ENCODE results near the gene LRRN4. TPM values are rescaled to one million over a fixed set of nuclear protein-coding genes. Genes with fewer than 3 reads are reported as not detected.

LRRN4 gene
- total RNA-seq, 1 donor from 2014 or later = not detected

DNA sequence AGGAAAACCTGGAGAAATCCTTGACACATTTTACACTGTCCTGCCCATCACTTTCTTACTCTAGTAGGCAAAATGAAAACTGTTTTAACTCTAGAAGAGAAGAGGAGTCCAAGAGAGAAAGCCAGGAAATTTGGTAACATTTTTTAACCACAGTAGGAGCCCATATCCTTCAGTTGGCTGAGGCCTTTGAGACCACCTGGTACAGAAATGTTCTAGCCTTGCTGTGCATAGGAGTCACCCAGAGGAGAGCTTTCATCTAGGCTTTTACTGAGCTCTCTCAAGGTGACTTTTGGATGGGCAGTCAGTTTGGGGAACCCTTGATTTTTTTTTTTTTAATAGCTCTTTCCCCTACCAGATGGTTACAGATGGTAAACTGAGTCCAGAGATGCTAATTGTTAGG lies 25.0 kb downstream of the LRRN4 start:
- TF ChIP-seq, protein P1, sequence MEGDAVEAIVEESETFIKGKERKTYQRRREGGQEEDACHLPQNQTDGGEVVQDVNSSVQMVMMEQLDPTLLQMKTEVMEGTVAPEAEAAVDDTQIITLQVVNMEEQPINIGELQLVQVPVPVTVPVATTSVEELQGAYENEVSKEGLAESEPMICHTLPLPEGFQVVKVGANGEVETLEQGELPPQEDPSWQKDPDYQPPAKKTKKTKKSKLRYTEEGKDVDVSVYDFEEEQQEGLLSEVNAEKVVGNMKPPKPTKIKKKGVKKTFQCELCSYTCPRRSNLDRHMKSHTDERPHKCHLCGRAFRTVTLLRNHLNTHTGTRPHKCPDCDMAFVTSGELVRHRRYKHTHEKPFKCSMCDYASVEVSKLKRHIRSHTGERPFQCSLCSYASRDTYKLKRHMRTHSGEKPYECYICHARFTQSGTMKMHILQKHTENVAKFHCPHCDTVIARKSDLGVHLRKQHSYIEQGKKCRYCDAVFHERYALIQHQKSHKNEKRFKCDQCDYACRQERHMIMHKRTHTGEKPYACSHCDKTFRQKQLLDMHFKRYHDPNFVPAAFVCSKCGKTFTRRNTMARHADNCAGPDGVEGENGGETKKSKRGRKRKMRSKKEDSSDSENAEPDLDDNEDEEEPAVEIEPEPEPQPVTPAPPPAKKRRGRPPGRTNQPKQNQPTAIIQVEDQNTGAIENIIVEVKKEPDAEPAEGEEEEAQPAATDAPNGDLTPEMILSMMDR (IDR thresholded peaks at IDR 0.05) = no peak
- Mint-ChIP-seq H3K4me1 (ENCODE audit: unreplicated experiment) (no peaks in the 10 kb centered on the region), H3K36me3 (ENCODE audit: unreplicated experiment) (peaks cover 44% of the 10 kb centered on the region), H3K27me3 (ENCODE audit: unreplicated experiment) (no peaks in the 10 kb centered on the region), H3K9me3 (ENCODE audit: unreplicated experiment) (peaks cover 14% of the 10 kb centered on the region), H3K4me3 (ENCODE audit: unreplicated experiment) (no peak overlapping the region), H3K27ac (ENCODE audit: unreplicated experiment) (no peak overlapping the region)
- no peak for DNase-seq (ENCODE audit: extremely low spot score, unreplicated experiment)

DNA sequence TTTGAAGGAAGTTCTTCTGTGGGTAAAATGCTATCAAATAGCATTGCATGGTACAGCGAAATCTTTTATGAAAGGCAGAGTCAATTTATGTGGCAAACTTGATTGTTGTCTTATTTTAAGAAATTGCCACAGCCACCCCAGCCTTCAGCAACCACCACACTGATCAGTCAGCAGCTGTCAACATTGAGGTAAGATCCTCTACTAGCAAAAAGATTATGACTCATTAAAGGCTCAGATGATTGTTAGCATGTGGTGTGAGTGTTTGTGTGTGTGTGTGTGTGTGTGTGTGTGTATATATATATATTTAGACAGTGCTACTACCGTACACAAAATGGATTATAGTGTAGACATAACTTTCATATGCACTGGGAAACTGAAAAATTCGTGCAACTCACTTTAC lies 27.8 kb downstream of the LRRN4 start:
- Mint-ChIP-seq H3K4me3 (ENCODE audit: unreplicated experiment) (no peak overlapping the region), H3K9me3 (ENCODE audit: unreplicated experiment) (peaks cover 20% of the 10 kb centered on the region), H3K36me3 (ENCODE audit: unreplicated experiment) (peaks cover 50% of the 10 kb centered on the region), H3K4me1 (ENCODE audit: unreplicated experiment) (no peaks in the 10 kb centered on the region), H3K27me3 (ENCODE audit: unreplicated experiment) (no peaks in the 10 kb centered on the region), H3K27ac (ENCODE audit: unreplicated experiment) (no peak overlapping the region)
- no peak for DNase-seq (ENCODE audit: extremely low spot score, unreplicated experiment)
- TF ChIP-seq, protein P1 (IDR thresholded peaks at IDR 0.05) = no peak

DNA sequence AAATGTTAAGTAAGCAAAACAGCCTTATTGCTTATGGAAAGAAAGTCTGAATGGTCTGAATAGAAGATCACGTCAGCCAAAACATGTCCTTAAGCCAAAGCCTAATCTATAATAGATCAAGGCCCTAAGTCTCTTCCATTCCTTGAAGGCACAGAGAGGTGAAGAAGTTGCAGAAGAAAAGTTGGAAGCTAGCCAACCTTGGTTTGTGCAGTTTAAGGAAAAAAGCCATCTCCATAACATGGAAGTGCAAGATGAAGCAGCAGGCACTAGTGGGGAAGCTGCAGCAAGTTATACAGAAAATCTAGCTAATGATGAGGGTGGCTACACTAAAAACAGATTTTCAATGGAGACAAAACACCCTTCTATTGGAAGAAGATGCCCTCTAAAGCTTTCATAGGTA lies 29.1 kb downstream of the LRRN4 start:
- no peak for DNase-seq (ENCODE audit: extremely low spot score, unreplicated experiment)
- Mint-ChIP-seq H3K27me3 (ENCODE audit: unreplicated experiment) (no peaks in the 10 kb centered on the region), H3K36me3 (ENCODE audit: unreplicated experiment) (peaks cover 52% of the 10 kb centered on the region), H3K27ac (ENCODE audit: unreplicated experiment) (no peak overlapping the region), H3K4me1 (ENCODE audit: unreplicated experiment) (no peaks in the 10 kb centered on the region), H3K4me3 (ENCODE audit: unreplicated experiment) (no peak overlapping the region), H3K9me3 (ENCODE audit: unreplicated experiment) (peaks cover 20% of the 10 kb centered on the region)
- TF ChIP-seq, protein P1 (IDR thresholded peaks at IDR 0.05) = no peak

DNA sequence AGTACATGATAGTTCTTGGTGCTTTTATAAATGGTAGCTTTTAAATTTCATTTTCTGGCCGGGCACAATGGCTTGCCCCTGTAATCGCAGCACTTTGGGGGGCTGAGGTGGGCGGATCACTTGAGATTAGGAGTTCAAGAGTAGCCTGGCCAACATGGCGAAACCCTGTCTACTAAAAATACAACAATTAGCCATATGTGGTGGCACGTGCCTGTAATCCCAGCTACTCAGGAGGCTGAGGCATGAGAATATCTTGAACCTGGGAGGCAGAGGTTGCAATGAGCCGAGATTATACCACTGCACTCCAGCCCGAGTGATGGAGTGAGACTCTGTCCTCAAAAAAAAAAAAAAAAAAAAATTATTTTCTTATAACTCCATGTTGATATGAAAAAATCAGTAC lies 36.0 kb downstream of the LRRN4 start:
- Mint-ChIP-seq H3K4me3 (ENCODE audit: unreplicated experiment) (no peak overlapping the region), H3K27ac (ENCODE audit: unreplicated experiment) (no peak overlapping the region), H3K27me3 (ENCODE audit: unreplicated experiment) (no peaks in the 10 kb centered on the region), H3K36me3 (ENCODE audit: unreplicated experiment) (peaks cover 56% of the 10 kb centered on the region), H3K4me1 (ENCODE audit: unreplicated experiment) (peaks cover 2% of the 10 kb centered on the region), H3K9me3 (ENCODE audit: unreplicated experiment) (peaks cover 3% of the 10 kb centered on the region)
- TF ChIP-seq, protein P1 (IDR thresholded peaks at IDR 0.05) = no peak
- DNase-seq (ENCODE audit: extremely low spot score, unreplicated experiment) = no peak

DNA sequence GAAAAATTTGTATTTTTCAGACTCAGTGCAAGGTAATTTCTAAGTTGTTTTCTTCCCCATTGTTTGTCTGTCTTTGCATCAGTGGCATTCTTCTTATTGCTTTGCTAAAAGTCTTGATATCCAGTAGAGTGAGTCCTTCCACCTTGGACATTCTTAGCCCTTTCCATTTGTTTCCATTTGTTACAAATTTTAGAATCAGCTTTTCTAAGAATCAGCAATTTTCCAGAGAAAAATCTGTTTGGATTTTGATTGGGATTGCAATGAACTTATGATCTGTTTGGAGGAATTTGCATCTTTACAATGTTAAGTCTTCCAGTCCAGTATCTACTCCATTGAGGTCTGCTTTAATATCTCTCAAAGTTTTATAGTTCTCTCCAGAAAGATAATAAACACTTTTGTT lies 36.4 kb downstream of the LRRN4 start:
- H3K4me3 Mint-ChIP-seq (ENCODE audit: unreplicated experiment) = no peak overlapping the region
- H3K27me3 Mint-ChIP-seq (ENCODE audit: unreplicated experiment) = no peaks in the 10 kb centered on the region
- peaks cover 2% of the 10 kb centered on the region for H3K4me1 Mint-ChIP-seq (ENCODE audit: unreplicated experiment)
- no peaks in the 10 kb centered on the region for H3K9me3 Mint-ChIP-seq (ENCODE audit: unreplicated experiment)
- DNase-seq (ENCODE audit: extremely low spot score, unreplicated experiment) = no peak
- H3K36me3 Mint-ChIP-seq (ENCODE audit: unreplicated experiment) = peaks cover 56% of the 10 kb centered on the region
- TF ChIP-seq, protein P1 (IDR thresholded peaks at IDR 0.05) = no peak
- H3K27ac Mint-ChIP-seq (ENCODE audit: unreplicated experiment) = no peak overlapping the region
